DMS53 treated with DMSO at 0.1 percent for 48 hours (cell line): Measurements from ENCODE around the gene TRMU.

Experiments
- DNase-seq: peaks from one replicate; lab custom pipeline; 2025; ENCODE audit not compliant: unreplicated experiment; lab: John Stamatoyannopoulos, UW

Gene TRMU

GRCh38 chr22:46335201-46336118, at the start of gene TRMU:
Gene TRMU, plus strand, starts transcription at chr22:46335714. Its CDS starts 51 bp downstream, at chr22:46335765.
- DNase-seq: peak; percentile 43

GRCh38 chr22:46286006-46286405, 49.5 kb upstream of the TRMU start:
- no peak for DNase-seq

- DNase-seq: no peak
These were observed 48.3 kb upstream of the TRMU start for GRCh38 chr22:46286941-46287872.

GRCh38 chr22:46287873-46288751, 47.4 kb upstream of the TRMU start:
- DNase-seq: no peak

GRCh38 chr22:46288846-46289243, 46.7 kb upstream of the TRMU start:
- no peak for DNase-seq

- no peak for DNase-seq
These were observed 46.1 kb upstream of the TRMU start for GRCh38 chr22:46289244-46289891.

- DNase-seq: no peak
These were observed 45.2 kb upstream of the TRMU start for GRCh38 chr22:46290121-46290842.

- DNase-seq: no peak
These were observed 44.4 kb upstream of the TRMU start for GRCh38 chr22:46290843-46291785.

- DNase-seq: no peak
These were observed 43.3 kb upstream of the TRMU start for GRCh38 chr22:46292173-46292572.

GRCh38 chr22:46292732-46293131, 42.8 kb upstream of the TRMU start:
- no peak for DNase-seq

GRCh38 chr22:46293577-46294260, 41.8 kb upstream of the TRMU start:
- no peak for DNase-seq

- DNase-seq: no peak
These were observed 40.7 kb upstream of the TRMU start for GRCh38 chr22:46294784-46295183.

- no peak for DNase-seq
These were observed 40.1 kb upstream of the TRMU start for GRCh38 chr22:46295277-46295971.

- DNase-seq: peak; percentile 84
These were observed 39.0 kb upstream of the TRMU start, which contains the start of gene GTSE1 for GRCh38 chr22:46296257-46297150. Gene GTSE1, plus strand, starts transcription at chr22:46296870. Its CDS starts 531 bp downstream, at chr22:46297401.

GRCh38 chr22:46297151-46297812, 38.2 kb upstream of the TRMU start:
- no peak for DNase-seq

GRCh38 chr22:46299101-46299500, 36.4 kb upstream of the TRMU start:
- no peak for DNase-seq
